Adrenal gland (tissue), 12 donors: Measurements from ENCODE around the gene BOK. TPM values are rescaled to one million over a fixed set of nuclear protein-coding genes. Genes with fewer than 3 reads are reported as not detected.

Experiments used
- DNase-seq, 7 donors: peaks; one replicate each; pipeline ENCODE4 v3.0.0-alpha.2; 2019 to 2020
- H3K27ac ChIP-seq, 5 donors: fragments of 200-600 bp; sonication (generic) in 4 of 5; 1 replicate in 3 of 5; 2 replicates in 2 of 5; pipeline versions ENCODE4 v1.5.1 to v1.8.0; 2016 to 2020; ENCODE audit warnings: mild to moderate bottlenecking in 1 of 5
- H3K27me3 ChIP-seq: fragments of 200-600 bp; 2 replicates; pipeline ENCODE4 v1.8.0; 2021
- H3K36me3 ChIP-seq, 2 donors: fragments of 200-600 bp; replicated peaks in 1 of 2; 1 replicate in 1 of 2; 2 replicates in 1 of 2; pipeline versions ENCODE4 v1.5.1 to v1.8.0; 2018 to 2022
- H3K4me1 ChIP-seq, 2 donors: fragments of 200-600 bp; replicated peaks in 1 of 2; 1 replicate in 1 of 2; 2 replicates in 1 of 2; pipeline versions ENCODE4 v1.5.1 to v1.8.0; 2018 to 2021
- H3K4me3 ChIP-seq, 4 donors: fragments of 200-600 bp; sonication (generic) in 3 of 4; one replicate each; pipeline ENCODE4 v1.5.1; 2016 to 2018
- H3K9me3 ChIP-seq, 3 donors: fragments of 200-600 bp; sonication (generic) in 1 of 3; replicated peaks in 1 of 3; 1 replicate in 2 of 3; 2 replicates in 1 of 3; pipeline versions ENCODE4 v1.5.1 to v1.8.0; 2016 to 2021
- POLR2A ChIP-seq, 2 donors: fragments of 450-650 bp; IDR thresholded peaks; one replicate each; pipeline ENCODE4 v1.6.1; 2017; ENCODE audit warnings: antibody characterized with exemption in 2 of 2, mild to moderate bottlenecking in 2 of 2, moderate library complexity in 1 of 2
- WGBS, 4 donors: extraction: QIAGEN DNeasy Blood & Tissue Kit in 2 of 4; methylation state at CpG; one replicate each; pipeline versions ENCODE4 v1.1.5 to v1.1.7; 2013 to 2017; 5-methylcytosine and 5-hydroxymethylcytosine counted together
- intact Hi-C, 2 donors: fragments of 100-400 bp; cut with DNase I; formaldehyde crosslinking; loops; one replicate each; pipeline versions ENCODE4 v1.14.1 to v1.15.0; 2022 to 2023
- polyA plus RNA-seq, 3 donors: library from polyadenylated mRNA; stranded (reverse); fragments of 200-250 nt in 2 of 3; fragments of 350-450 nt in 1 of 3; fragmentation: Illumina TruSeq in 1 of 3; extraction: RNeasy Lipid Tissue Mini Kit (QIAGEN cat#74804) in 1 of 3; gene quantifications; one replicate each; pipeline ENCODE4 v1.2.3, GENCODE V29; 2013 to 2014
- total RNA-seq, 9 donors: library from RNA; depleted of rRNA in 4 of 9; stranded (reverse); fragments of >200 nt in 4 of 9; fragments of 120-200 nt in 1 of 9; fragmentation: NEBNext Ultra II Directional in 1 of 9; extraction: Animal tissue kit (Norgen Biotek cat#: 25700) in 1 of 9; gene quantifications; one replicate each; pipeline versions ENCODE4 v1.1.0 to v1.2.4, GENCODE V29; 2013 to 2023
- TF ChIP-seq, protein P1 (sequence below), 6 experiments: fragments of 450-650 bp in 4 of 6; fragments of 200-600 bp in 2 of 6; sonication (generic) in 1 of 6; IDR thresholded peaks; 1 replicate in 5 of 6; 2 replicates in 1 of 6; pipeline versions ENCODE4 v1.5.1 to v1.8.0; 2016 to 2021; ENCODE audit warnings: antibody characterized with exemption in 6 of 6, mild to moderate bottlenecking in 2 of 6, moderate library complexity in 1 of 6
- donor health status: healthy with polysubstance abuse.
- donor health status: Bipolar disorder and iron deficiency.
- donor health status: DM: yes; HTN: yes; CAD: no.
- donor health status: DM: no; HTN: no; CAD: no.
- donor health status: DM: no; HTN: no; CAD: no.
- donor health status: DM: yes; HTN: yes; CAD: no.

The BOK gene
- total and polyA plus RNA-seq, 12 donors, result 2.9 to 41.7 (median 13.9) TPM

DNA sequence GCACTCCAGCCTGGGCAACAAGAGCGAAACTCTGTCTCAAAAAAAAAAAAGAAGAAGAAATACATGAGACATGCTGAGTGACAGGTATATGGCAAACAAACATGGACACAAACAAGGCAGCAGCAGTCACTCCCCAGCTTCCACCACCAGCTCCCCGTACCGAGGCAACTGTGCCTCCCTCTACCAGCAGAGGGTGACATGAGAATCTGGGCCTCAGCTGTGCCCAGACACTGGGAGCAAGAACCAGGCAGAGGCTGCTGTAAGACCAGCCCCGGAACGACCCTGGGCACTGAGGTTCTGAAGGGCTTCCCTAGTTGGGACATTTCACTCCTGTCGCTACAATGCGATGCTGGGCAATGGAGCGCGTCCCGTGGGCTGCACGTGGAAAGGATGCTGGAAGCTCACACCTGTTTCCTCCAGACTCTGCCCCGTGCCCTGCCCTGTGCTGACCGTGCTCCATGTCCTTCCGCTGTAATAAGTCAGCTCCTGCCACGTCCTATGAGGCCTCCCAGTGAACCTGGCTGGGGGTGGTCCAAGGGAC, 37.1 kb downstream of the BOK start:
- no peak overlapping the region for H3K4me3 ChIP-seq
- H3K9me3 ChIP-seq, result no peaks in the 10 kb centered on the region
- intact Hi-C loops, result no loop called here
- DNase-seq, result no peak
- TF ChIP-seq POLR2A (IDR thresholded peaks at IDR 0.05), result no peak
- TF ChIP-seq, protein P1, sequence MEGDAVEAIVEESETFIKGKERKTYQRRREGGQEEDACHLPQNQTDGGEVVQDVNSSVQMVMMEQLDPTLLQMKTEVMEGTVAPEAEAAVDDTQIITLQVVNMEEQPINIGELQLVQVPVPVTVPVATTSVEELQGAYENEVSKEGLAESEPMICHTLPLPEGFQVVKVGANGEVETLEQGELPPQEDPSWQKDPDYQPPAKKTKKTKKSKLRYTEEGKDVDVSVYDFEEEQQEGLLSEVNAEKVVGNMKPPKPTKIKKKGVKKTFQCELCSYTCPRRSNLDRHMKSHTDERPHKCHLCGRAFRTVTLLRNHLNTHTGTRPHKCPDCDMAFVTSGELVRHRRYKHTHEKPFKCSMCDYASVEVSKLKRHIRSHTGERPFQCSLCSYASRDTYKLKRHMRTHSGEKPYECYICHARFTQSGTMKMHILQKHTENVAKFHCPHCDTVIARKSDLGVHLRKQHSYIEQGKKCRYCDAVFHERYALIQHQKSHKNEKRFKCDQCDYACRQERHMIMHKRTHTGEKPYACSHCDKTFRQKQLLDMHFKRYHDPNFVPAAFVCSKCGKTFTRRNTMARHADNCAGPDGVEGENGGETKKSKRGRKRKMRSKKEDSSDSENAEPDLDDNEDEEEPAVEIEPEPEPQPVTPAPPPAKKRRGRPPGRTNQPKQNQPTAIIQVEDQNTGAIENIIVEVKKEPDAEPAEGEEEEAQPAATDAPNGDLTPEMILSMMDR (IDR thresholded peaks at IDR 0.05), result peak in 1 of 6 experiments; percentile 3
- H3K27ac ChIP-seq, result no peak overlapping the region
- H3K4me1 ChIP-seq, result no peaks in the 10 kb centered on the region
- no peaks in the 10 kb centered on the region for H3K27me3 ChIP-seq
- whole genome bisulfite sequencing, 4 donors, result 88 to 93% (median 91%) methylated on average over 14 to 15 of the region's 15 CpGs
- peaks cover 0 to 26% of the 10 kb centered on the region in 2 donors for H3K36me3 ChIP-seq

- DNase-seq, result no peak
- H3K36me3 ChIP-seq, result peaks cover 0 to 41% of the 10 kb centered on the region in 2 donors
- H3K9me3 ChIP-seq, result no peaks in the 10 kb centered on the region
- no peak overlapping the region for H3K4me3 ChIP-seq
- H3K27ac ChIP-seq, result no peak overlapping the region
- H3K4me1 ChIP-seq, result no peaks in the 10 kb centered on the region
- H3K27me3 ChIP-seq, result no peaks in the 10 kb centered on the region
- intact Hi-C loops, result no loop called here
- TF ChIP-seq POLR2A (IDR thresholded peaks at IDR 0.05), result no peak
- TF ChIP-seq, protein P1 (IDR thresholded peaks at IDR 0.05), result no peak
- 93 to 95% (median 93%) methylated on average over 6 of the region's 6 CpGs for WGBS, 4 donors
These were observed 39.0 kb downstream of the BOK start for GRCh38 chr2:241597561-241597960.

- peaks cover 0 to 46% of the 10 kb centered on the region in 2 donors for H3K36me3 ChIP-seq
- DNase-seq, result no peak
- H3K9me3 ChIP-seq, result no peaks in the 10 kb centered on the region
- no peak overlapping the region for H3K27ac ChIP-seq
- intact Hi-C loops, result no loop called here
- H3K27me3 ChIP-seq, result no peaks in the 10 kb centered on the region
- 63 to 82% (median 69%) methylated on average over 5 of the region's 5 CpGs for WGBS, 4 donors
- no peaks in the 10 kb centered on the region for H3K4me1 ChIP-seq
- TF ChIP-seq, protein P1 (IDR thresholded peaks at IDR 0.05), result no peak
- no peak for TF ChIP-seq POLR2A (IDR thresholded peaks at IDR 0.05)
- no peak overlapping the region for H3K4me3 ChIP-seq
These were observed 39.5 kb downstream of the BOK start for GRCh38 chr2:241598061-241598460.

DNA sequence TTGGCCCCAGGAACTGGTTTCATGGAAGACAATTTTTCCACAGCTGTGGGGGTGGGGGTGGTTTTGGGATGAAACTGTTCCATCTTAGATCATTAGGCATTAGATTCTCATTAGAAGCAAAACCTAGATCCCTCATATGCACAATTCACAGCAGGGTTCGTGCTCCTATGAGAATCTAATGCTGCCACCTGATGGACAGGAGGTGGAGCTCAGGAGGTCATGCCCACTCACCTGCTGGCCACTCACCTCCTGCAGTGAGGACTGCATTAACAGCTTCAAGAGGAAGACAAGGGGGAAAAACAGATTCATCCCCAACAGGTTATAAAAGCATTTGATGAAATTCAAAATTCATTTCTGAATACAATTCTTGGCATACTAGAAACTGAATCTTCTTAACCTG, 39.9 kb downstream of the BOK start:
- H3K36me3 ChIP-seq, result peaks cover 0 to 45% of the 10 kb centered on the region in 2 donors
- H3K9me3 ChIP-seq, result no peaks in the 10 kb centered on the region
- no peak overlapping the region for H3K27ac ChIP-seq
- no peak overlapping the region for H3K4me3 ChIP-seq
- intact Hi-C loops, result no loop called here
- H3K27me3 ChIP-seq, result no peaks in the 10 kb centered on the region
- DNase-seq, result no peak
- no peak for TF ChIP-seq POLR2A (IDR thresholded peaks at IDR 0.05)
- TF ChIP-seq, protein P1 (IDR thresholded peaks at IDR 0.05), result peak in 1 of 6 experiments; percentile 9
- WGBS, 4 donors, result 83 to 89% (median 88%) methylated on average over 1 of the region's 1 CpG; no CpG with 5 or more reads in 1 of the 4 donors
- H3K4me1 ChIP-seq, result no peaks in the 10 kb centered on the region
